Mucosa of descending colon (tissue), 3 donors: Measurements from ENCODE around the gene ZNF469. TPM values are rescaled to one million over a fixed set of nuclear protein-coding genes. Genes with fewer than 3 reads are reported as not detected.

ENCODE experiments used
- ATAC-seq: fragments of 200-7000 bp; cut with Tn5 transposase; one replicate; pipeline ENCODE4 v1.9.1; 2020; ENCODE audit warnings: mild to moderate bottlenecking, moderate library complexity
- DNase-seq, 3 donors: peaks; one replicate each; pipeline ENCODE4 v3.0.0-alpha.2; 2020
- H3K36me3 ChIP-seq: fragments of 200-600 bp; one replicate; pipeline ENCODE4 v1.8.0; 2021; ENCODE audit warnings: low read depth, mild to moderate bottlenecking
- H3K4me1 ChIP-seq: fragments of 200-600 bp; one replicate; pipeline ENCODE4 v1.8.0; 2021; ENCODE audit warnings: low read depth, mild to moderate bottlenecking
- H3K4me3 ChIP-seq: fragments of 200-600 bp; one replicate; pipeline ENCODE4 v1.8.0; 2021; ENCODE audit warnings: mild to moderate bottlenecking
- H3K9me3 ChIP-seq: fragments of 200-600 bp; one replicate; pipeline ENCODE4 v1.8.0; 2021; ENCODE audit warnings: mild to moderate bottlenecking
- CTCF ChIP-seq: fragments of 200-600 bp; IDR thresholded peaks from one replicate; pipeline ENCODE4 v1.8.0; 2022; ENCODE audit warnings: antibody characterized with exemption, mild to moderate bottlenecking
- intact Hi-C, 2 donors: fragments of 100-400 bp; cut with DNase I in 1 of 2; cut with micrococcal nuclease in 1 of 2; formaldehyde crosslinking; loops; one replicate each; pipeline versions ENCODE4 v1.11.0 to v1.11.1; 2022; cut with DNase I, micrococcal nuclease
- total RNA-seq, 3 donors: library from RNA; stranded (reverse); fragmentation: NEBNext Ultra II Directional in 2 of 3; extraction: Animal tissue kit (Norgen Biotek cat#: 25700) in 2 of 3; gene quantifications; one replicate each; pipeline versions ENCODE4 v1.2.1 to v1.2.4, GENCODE V29; 2021 to 2023
- donor health status: DM: no; HTN: no; CAD: no; lungs with moderate emphysema.
- donor health status: DM: no; HTN: no; CAD: no.
- donor health status: DM: no; HTN: yes; CAD: no.

The ZNF469 gene
- total RNA-seq, 3 donors from 2014 or later: 0.35 to 1.4 (median 0.51) TPM

DNA sequence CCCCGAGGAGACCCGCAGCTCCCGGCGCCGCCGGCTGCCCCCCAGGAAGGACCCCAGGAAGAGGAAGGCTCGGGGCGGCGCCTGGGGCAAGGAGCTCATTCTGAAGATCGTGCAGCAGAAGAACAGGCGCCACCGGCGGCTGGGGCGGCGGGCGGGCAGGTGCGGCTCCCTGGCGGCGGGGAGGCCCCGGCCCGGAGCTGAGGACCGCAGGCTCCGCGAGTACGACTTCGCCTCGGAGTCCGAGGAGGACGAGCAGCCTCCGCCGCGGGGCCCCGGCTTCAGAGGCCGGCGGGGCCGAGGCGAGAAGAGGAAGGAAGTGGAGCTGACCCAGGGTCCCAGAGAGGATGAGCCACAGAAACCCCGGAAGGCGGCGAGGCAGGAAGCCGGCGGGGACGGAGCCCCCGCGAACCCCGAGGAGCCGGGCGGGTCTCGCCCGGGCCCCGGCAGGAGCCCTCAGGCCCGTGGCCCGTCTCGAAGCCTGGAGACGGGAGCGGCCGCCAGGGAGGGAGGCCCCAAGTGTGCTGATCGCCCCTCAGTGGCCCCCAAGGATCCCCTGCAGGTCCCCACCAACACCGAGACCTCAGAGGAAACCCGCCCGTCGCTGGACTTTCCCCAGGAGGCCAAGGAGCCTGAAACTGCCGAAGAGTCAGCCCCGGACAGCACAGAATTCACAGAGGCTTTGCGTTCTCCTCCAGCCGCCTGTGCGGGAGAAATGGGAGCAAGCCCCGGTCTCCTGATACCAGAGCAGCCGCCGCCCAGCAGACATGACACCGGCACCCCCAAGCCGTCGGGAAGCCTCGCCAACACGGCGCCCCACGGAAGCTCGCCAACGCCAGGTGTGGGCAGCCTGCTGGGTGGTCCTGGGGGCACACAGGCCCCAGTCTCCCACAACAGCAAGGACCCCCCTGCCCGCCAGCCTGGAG lies 48.0 kb downstream of the ZNF469 start:
- DNase-seq: peak in 1 of 3 donors; percentile 52
- peak; percentile 55 for ATAC-seq
- H3K4me1 ChIP-seq: no peaks in the 10 kb centered on the region
- intact Hi-C loops: loop anchor here in 1 of 2 donors (10.0 kb wide), 1 partner anchor 236 kb away; no protein-coding TSS in a partner anchor
- no peaks in the 10 kb centered on the region for H3K9me3 ChIP-seq
- H3K4me3 ChIP-seq: no peak overlapping the region
- no peak for TF ChIP-seq CTCF
- H3K36me3 ChIP-seq: no peaks in the 10 kb centered on the region

- Histone ChIP-seq H3K9me3 (no peaks in the 10 kb centered on the region), H3K4me3 (no peak overlapping the region), H3K4me1 (no peaks in the 10 kb centered on the region), H3K36me3 (no peaks in the 10 kb centered on the region)
- DNase-seq (no peak), ATAC-seq (no peak)
- intact Hi-C loops: loop anchor here in 1 of 2 donors (10.0 kb wide), 1 partner anchor 237 kb away; no protein-coding TSS in a partner anchor
- TF ChIP-seq CTCF: no peak
Measured at GRCh38 chr16:88431651-88432050, 48.9 kb downstream of the ZNF469 start.

DNA sequence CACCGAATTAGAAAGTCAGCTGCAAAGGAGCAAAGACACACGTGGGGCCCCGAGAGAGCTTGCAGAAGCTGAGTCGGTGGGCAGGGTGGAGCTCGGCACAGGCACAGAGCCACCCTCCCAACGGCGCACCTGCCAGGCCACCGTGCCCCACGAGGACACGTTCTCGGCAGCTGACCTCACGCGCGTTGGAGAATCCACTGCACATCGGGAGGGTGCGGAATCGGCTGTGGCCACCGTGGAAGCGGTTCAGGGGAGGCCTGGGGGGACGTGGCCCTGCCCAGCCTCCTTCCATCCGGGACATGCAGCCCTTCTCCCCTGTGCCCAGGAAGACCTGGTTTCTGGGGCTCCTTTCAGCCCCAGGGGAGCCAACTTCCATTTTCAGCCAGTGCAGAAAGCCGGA lies 49.4 kb downstream of the ZNF469 start:
- no peak for TF ChIP-seq CTCF

More for the DNA sequence above, 49.4 kb downstream of the ZNF469 start:
- Histone ChIP-seq H3K4me3 (no peak overlapping the region), H3K4me1 (no peaks in the 10 kb centered on the region), H3K9me3 (no peaks in the 10 kb centered on the region), H3K36me3 (no peaks in the 10 kb centered on the region)
- ATAC-seq: no peak
- intact Hi-C loops: loop anchor here in 1 of 2 donors (10.0 kb wide), 1 partner anchor 237 kb away; no protein-coding TSS in a partner anchor
- no peak for DNase-seq

Other genes starting within 250 kb of the ZNF469 start
- gene ZFPM1, start 70.3 kb downstream of the ZNF469 start, total RNA-seq: 10 to 100 TPM in 1 of 3 donors, 1 to 10 TPM in 2; 5.2 to 10.3 (median 7.2) TPM
- 10 to 100 TPM; 37.4 to 54.8 (median 48.1) TPM for gene ZC3H18, start 187.4 kb downstream of the ZNF469 start, total RNA-seq